ENCODE measurements around the gene ERVW-1. TPM values are rescaled to one million over a fixed set of nuclear protein-coding genes. Genes with fewer than 3 reads are reported as not detected.

ERVW-1 gene
- total RNA-seq, 2 experiments from 2014 or later, result not detected

DNA sequence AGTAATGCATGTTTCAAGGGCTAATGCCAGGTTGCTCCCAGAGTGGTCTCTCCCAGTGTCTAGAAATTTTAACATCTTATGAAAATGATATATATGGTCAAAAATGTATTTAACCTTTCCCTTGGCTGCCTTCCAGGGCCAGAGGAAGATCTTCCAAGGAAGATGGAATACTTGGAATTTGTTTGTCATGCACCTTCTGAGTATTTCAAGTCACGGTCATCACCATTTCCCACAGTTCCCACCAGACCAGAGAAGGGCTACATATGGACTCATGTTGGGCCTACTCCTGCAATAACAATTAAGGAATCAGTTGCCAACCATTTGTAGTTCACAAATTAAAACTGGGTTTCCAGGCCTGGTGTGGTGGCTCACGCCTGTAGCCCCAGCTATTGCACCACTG is 21.5 kb downstream of the ERVW-1 start:
- CTCF ChIA-PET, result interaction anchor here (0.8 kb wide), 1 partner anchor 9 kb away, joined by 3 read pairs; the partner anchor contains the start of gene GATAD1
- no peak for ATAC-seq (ENCODE audit: poor library complexity)
- Histone ChIP-seq H3K4me1 (ENCODE audit: insufficient read depth, low read length) (no peaks in the 10 kb centered on the region), H3K27ac (ENCODE audit: low read depth in 1 of 2, low read length in 2 of 2) (no peak overlapping the region), H3K36me3 (ENCODE audit: insufficient read depth, low read length) (peaks cover 36% of the 10 kb centered on the region), H3K4me3 (ENCODE audit: low read length) (no peak overlapping the region), H3K9me3 (ENCODE audit: control insufficient read depth in 1 of 2, insufficient read depth in 1 of 2, low read length in 2 of 2) (no peaks in the 10 kb centered on the region), H3K27me3 (ENCODE audit: control insufficient read depth in 1 of 2, insufficient read depth in 2 of 2, low read length in 2 of 2) (no peaks in the 10 kb centered on the region)
- no peak for DNase-seq
- no peak overlapping the region for H3K27ac Mint-ChIP-seq
- H3K9me3 Mint-ChIP-seq, result no peaks in the 10 kb centered on the region
- no peaks in the 10 kb centered on the region for H3K4me1 Mint-ChIP-seq (ENCODE audit: low read depth)
- TF ChIP-seq CTCF (IDR thresholded peaks at IDR 0.05), result no peak
- no peaks in the 10 kb centered on the region for H3K27me3 Mint-ChIP-seq
- intact Hi-C loops (cut with DNase I, micrococcal nuclease), result loop anchor here in 1 of 2 experiments (10.0 kb wide), 1 partner anchor 1549 kb away; the partner anchor contains the start of gene BET1
- POLR2A ChIA-PET, result interaction anchor here (1.0 kb wide), 1 partner anchor 9 kb away, joined by 3 read pairs; the partner anchor contains the start of gene GATAD1
- H3K36me3 Mint-ChIP-seq (ENCODE audit: low read depth), result peaks cover 37% of the 10 kb centered on the region
- H3K4me3 Mint-ChIP-seq, result no peak overlapping the region

DNA sequence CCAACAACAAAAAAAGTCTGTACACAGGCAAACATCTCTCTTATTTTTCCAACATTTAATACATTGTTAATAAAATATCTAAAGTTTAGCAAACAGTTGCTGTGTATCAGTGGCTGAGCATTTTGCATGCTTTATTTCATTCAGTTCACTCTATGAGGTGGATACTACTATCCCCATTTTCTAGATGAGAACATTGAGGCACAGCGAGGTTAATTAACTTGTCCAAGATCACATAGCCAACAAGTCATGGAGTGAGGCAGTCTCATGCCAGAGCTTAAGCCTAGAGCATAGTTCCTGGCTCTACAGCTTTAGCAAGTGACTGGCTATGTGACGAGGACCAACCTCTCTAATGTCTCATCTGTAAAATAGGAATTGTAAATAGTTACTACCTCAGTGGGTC is 26.1 kb downstream of the ERVW-1 start:
- TF ChIP-seq CTCF (IDR thresholded peaks at IDR 0.05), result no peak
- DNase-seq (no peak), ATAC-seq (ENCODE audit: poor library complexity) (no peak)
- Mint-ChIP-seq H3K9me3 (no peaks in the 10 kb centered on the region), H3K27ac (no peak overlapping the region), H3K27me3 (no peaks in the 10 kb centered on the region), H3K4me1 (ENCODE audit: low read depth) (no peaks in the 10 kb centered on the region), H3K36me3 (ENCODE audit: low read depth) (peaks cover 52% of the 10 kb centered on the region), H3K4me3 (no peak overlapping the region)
- Histone ChIP-seq H3K4me3 (ENCODE audit: low read length) (no peak overlapping the region), H3K4me1 (ENCODE audit: insufficient read depth, low read length) (peaks cover 10% of the 10 kb centered on the region), H3K27ac (ENCODE audit: low read depth in 1 of 2, low read length in 2 of 2) (no peak overlapping the region), H3K27me3 (ENCODE audit: control insufficient read depth in 1 of 2, insufficient read depth in 2 of 2, low read length in 2 of 2) (no peaks in the 10 kb centered on the region), H3K36me3 (ENCODE audit: insufficient read depth, low read length) (peaks cover 44% of the 10 kb centered on the region), H3K9me3 (ENCODE audit: control insufficient read depth in 1 of 2, insufficient read depth in 1 of 2, low read length in 2 of 2) (no peaks in the 10 kb centered on the region)
- POLR2A ChIA-PET, result no interaction called here
- CTCF ChIA-PET, result no interaction called here
- intact Hi-C loops (cut with DNase I, micrococcal nuclease), result loop anchor here in 1 of 2 experiments (5.0 to 10.0 kb wide), 2 partner anchors 76 to 1553 kb away; partner anchors contain the start of genes BET1, PEX1 and RBM48

DNA sequence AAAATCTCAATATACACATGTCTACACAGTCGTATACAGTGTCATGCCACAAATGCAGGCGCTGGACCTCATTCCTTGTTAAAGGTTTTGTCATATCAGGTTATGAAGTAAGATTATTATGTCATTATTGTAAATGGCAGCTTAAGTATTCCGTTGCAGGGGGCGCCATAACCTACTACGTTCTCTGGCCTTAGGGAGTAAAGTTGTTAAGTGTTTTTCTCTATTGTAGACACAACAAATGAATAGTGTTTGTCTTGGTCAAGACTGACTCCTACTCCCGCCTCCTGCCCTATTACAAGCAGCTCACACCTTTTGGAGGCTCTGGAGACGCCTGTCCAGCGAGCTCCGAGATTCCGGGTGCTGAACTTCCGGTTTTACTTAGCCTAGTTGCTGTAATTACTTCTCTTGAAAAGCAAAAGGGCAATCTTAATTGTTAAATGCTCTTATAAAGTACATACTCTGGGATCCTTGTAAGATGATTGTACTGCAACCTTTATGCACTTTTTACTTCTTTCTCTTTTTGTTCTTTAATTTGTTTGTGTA is 29.5 kb downstream of the ERVW-1 start:
- peak; percentile 39 to 85 (median 56) for DNase-seq
- Histone ChIP-seq H3K4me3 (ENCODE audit: low read length) (peak overlapping the region; percentile 85), H3K27me3 (ENCODE audit: control insufficient read depth in 1 of 2, insufficient read depth in 2 of 2, low read length in 2 of 2) (no peaks in the 10 kb centered on the region), H3K4me1 (ENCODE audit: insufficient read depth, low read length) (peaks cover 13% of the 10 kb centered on the region), H3K9me3 (ENCODE audit: control insufficient read depth in 1 of 2, insufficient read depth in 1 of 2, low read length in 2 of 2) (no peaks in the 10 kb centered on the region), H3K36me3 (ENCODE audit: insufficient read depth, low read length) (peaks cover 25% of the 10 kb centered on the region), H3K27ac (ENCODE audit: low read depth in 1 of 2, low read length in 2 of 2) (peak overlapping the region; percentile 89 to 93)
- ChIA-PET POLR2A (interaction anchor here (1.0 to 3.0 kb wide), 16 partner anchors 11 to 784 kb away, joined by 3 to 77 read pairs (median 8); partner anchors contain the start of genes AKAP9, ANKIB1, FAM133B and KRIT1), CTCF (interaction anchor here (0.7 to 3.0 kb wide), 12 partner anchors 8 to 1993 kb away, joined by 3 to 41 read pairs (median 6); partner anchors contain the start of genes ANKIB1, CYP51A1, KRIT1 and LRRD1)
- peak; percentile 70 for ATAC-seq (ENCODE audit: poor library complexity)
- peak overlapping the region; percentile 94 for H3K27ac Mint-ChIP-seq
- no peaks in the 10 kb centered on the region for H3K27me3 Mint-ChIP-seq
- peak overlapping the region; percentile 96 for H3K4me3 Mint-ChIP-seq
- H3K4me1 Mint-ChIP-seq (ENCODE audit: low read depth), result peaks cover 4% of the 10 kb centered on the region
- TF ChIP-seq CTCF (IDR thresholded peaks at IDR 0.05), result peak; percentile 55
- intact Hi-C loops (cut with DNase I, micrococcal nuclease), result loop anchor here (2.0 to 10.0 kb wide), 10 partner anchors 81 to 1993 kb away; partner anchors contain the start of genes CYP51A1 (in 2 of the 2), LRRD1 (in 1 of the 2), PEX1 (in 1 of the 2) and RBM48 (in 1 of the 2)
- H3K36me3 Mint-ChIP-seq (ENCODE audit: low read depth), result peaks cover 21% of the 10 kb centered on the region
- no peaks in the 10 kb centered on the region for H3K9me3 Mint-ChIP-seq
